ENCODE results near the gene LRRC71.

GRCh38 chr1:156931211-156931952 is 10.9 kb downstream of the LRRC71 start:
- TF ChIP-seq ARNTL (CRISPR knock-in tag; IDR thresholded peaks at IDR 0.05; ENCODE audit: borderline replicate concordance, low read depth): no peak
- no peak for TF ChIP-seq ZNF565 (CRISPR knock-in tag; conservative IDR thresholded peaks at IDR 0.05; ENCODE audit: low read depth)
- no peak for TF ChIP-seq PATZ1 (CRISPR knock-in tag; IDR thresholded peaks at IDR 0.05; ENCODE audit: borderline replicate concordance)
- no peak for TF ChIP-seq TOX (CRISPR knock-in tag; IDR thresholded peaks at IDR 0.05; ENCODE audit: borderline replicate concordance)
- no peak for TF ChIP-seq ZNF70 (CRISPR knock-in tag; IDR thresholded peaks at IDR 0.05)
- no peak for TF ChIP-seq ESRRG (CRISPR knock-in tag; IDR thresholded peaks at IDR 0.05)
- TF ChIP-seq RARB (CRISPR knock-in tag; IDR thresholded peaks at IDR 0.05): no peak
- no peak for TF ChIP-seq GLIS3 (CRISPR knock-in tag; IDR thresholded peaks at IDR 0.05)
- no peak for TF ChIP-seq ZC3H10 (CRISPR knock-in tag; IDR thresholded peaks at IDR 0.05)
- TF ChIP-seq, protein P1, sequence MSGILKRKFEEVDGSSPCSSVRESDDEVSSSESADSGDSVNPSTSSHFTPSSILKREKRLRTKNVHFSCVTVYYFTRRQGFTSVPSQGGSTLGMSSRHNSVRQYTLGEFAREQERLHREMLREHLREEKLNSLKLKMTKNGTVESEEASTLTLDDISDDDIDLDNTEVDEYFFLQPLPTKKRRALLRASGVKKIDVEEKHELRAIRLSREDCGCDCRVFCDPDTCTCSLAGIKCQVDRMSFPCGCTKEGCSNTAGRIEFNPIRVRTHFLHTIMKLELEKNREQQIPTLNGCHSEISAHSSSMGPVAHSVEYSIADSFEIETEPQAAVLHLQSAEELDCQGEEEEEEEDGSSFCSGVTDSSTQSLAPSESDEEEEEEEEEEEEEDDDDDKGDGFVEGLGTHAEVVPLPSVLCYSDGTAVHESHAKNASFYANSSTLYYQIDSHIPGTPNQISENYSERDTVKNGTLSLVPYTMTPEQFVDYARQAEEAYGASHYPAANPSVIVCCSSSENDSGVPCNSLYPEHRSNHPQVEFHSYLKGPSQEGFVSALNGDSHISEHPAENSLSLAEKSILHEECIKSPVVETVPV (CRISPR knock-in tag; IDR thresholded peaks at IDR 0.05): no peak
- TF ChIP-seq TSHZ2 (CRISPR knock-in tag; IDR thresholded peaks at IDR 0.05): no peak

All from SK-N-SH treated with all-trans-retinoic acid at 6 μM for 48 hours (cell line).